Measurements from ENCODE around the gene C11orf87. TPM values are rescaled to one million over a fixed set of nuclear protein-coding genes. Genes with fewer than 3 reads are reported as not detected.

Gene C11orf87
- total RNA-seq, 1 donor from 2014 or later: 9.0 TPM

- Mint-ChIP-seq H3K36me3 (ENCODE audit: unreplicated experiment) (no peaks in the 10 kb centered on the region), H3K27me3 (ENCODE audit: unreplicated experiment) (no peaks in the 10 kb centered on the region), H3K4me3 (ENCODE audit: unreplicated experiment) (no peak overlapping the region), H3K4me1 (ENCODE audit: unreplicated experiment) (no peaks in the 10 kb centered on the region), H3K27ac (ENCODE audit: unreplicated experiment) (no peak overlapping the region), H3K9me3 (ENCODE audit: unreplicated experiment) (peaks cover 12% of the 10 kb centered on the region)
- no peak for TF ChIP-seq CTCF (IDR thresholded peaks at IDR 0.05)
- no peak for DNase-seq (ENCODE audit: extremely low spot score, unreplicated experiment)
These were observed 38.7 kb upstream of the C11orf87 start for GRCh38 chr11:109383306-109383705.

GRCh38 chr11:109384873-109385272 lies 37.1 kb upstream of the C11orf87 start:
- Mint-ChIP-seq H3K27me3 (ENCODE audit: unreplicated experiment) (no peaks in the 10 kb centered on the region), H3K36me3 (ENCODE audit: unreplicated experiment) (no peaks in the 10 kb centered on the region), H3K4me1 (ENCODE audit: unreplicated experiment) (no peaks in the 10 kb centered on the region), H3K27ac (ENCODE audit: unreplicated experiment) (no peak overlapping the region), H3K4me3 (ENCODE audit: unreplicated experiment) (no peak overlapping the region), H3K9me3 (ENCODE audit: unreplicated experiment) (peaks cover 12% of the 10 kb centered on the region)
- no peak for DNase-seq (ENCODE audit: extremely low spot score, unreplicated experiment)
- no peak for TF ChIP-seq CTCF (IDR thresholded peaks at IDR 0.05)

GRCh38 chr11:109388982-109389381 lies 33.0 kb upstream of the C11orf87 start:
- Mint-ChIP-seq H3K9me3 (ENCODE audit: unreplicated experiment) (peaks cover 5% of the 10 kb centered on the region), H3K4me1 (ENCODE audit: unreplicated experiment) (no peaks in the 10 kb centered on the region)
- TF ChIP-seq CTCF (IDR thresholded peaks at IDR 0.05): no peak

GRCh38 chr11:109390752-109391151 lies 31.2 kb upstream of the C11orf87 start:
- TF ChIP-seq CTCF (IDR thresholded peaks at IDR 0.05): no peak
- Mint-ChIP-seq H3K27me3 (ENCODE audit: unreplicated experiment) (no peaks in the 10 kb centered on the region), H3K27ac (ENCODE audit: unreplicated experiment) (no peak overlapping the region), H3K9me3 (ENCODE audit: unreplicated experiment) (no peaks in the 10 kb centered on the region), H3K4me3 (ENCODE audit: unreplicated experiment) (no peak overlapping the region), H3K36me3 (ENCODE audit: unreplicated experiment) (peaks cover 3% of the 10 kb centered on the region), H3K4me1 (ENCODE audit: unreplicated experiment) (no peaks in the 10 kb centered on the region)
- DNase-seq (ENCODE audit: extremely low spot score, unreplicated experiment): no peak

More at GRCh38 chr11:109388982-109389381, 33.0 kb upstream of the C11orf87 start:
- Mint-ChIP-seq H3K4me3 (ENCODE audit: unreplicated experiment) (no peak overlapping the region), H3K27ac (ENCODE audit: unreplicated experiment) (no peak overlapping the region), H3K27me3 (ENCODE audit: unreplicated experiment) (no peaks in the 10 kb centered on the region), H3K36me3 (ENCODE audit: unreplicated experiment) (peaks cover 3% of the 10 kb centered on the region)
- DNase-seq (ENCODE audit: extremely low spot score, unreplicated experiment): no peak

GRCh38 chr11:109401545-109401944 lies 20.4 kb upstream of the C11orf87 start:
- no peak overlapping the region for H3K27ac Mint-ChIP-seq (ENCODE audit: unreplicated experiment)
- no peak for TF ChIP-seq CTCF (IDR thresholded peaks at IDR 0.05)
- H3K36me3 Mint-ChIP-seq (ENCODE audit: unreplicated experiment): no peaks in the 10 kb centered on the region
- no peaks in the 10 kb centered on the region for H3K27me3 Mint-ChIP-seq (ENCODE audit: unreplicated experiment)
- H3K4me3 Mint-ChIP-seq (ENCODE audit: unreplicated experiment): no peak overlapping the region
- DNase-seq (ENCODE audit: extremely low spot score, unreplicated experiment): no peak
- H3K9me3 Mint-ChIP-seq (ENCODE audit: unreplicated experiment): peaks cover 4% of the 10 kb centered on the region
- peaks cover 14% of the 10 kb centered on the region for H3K4me1 Mint-ChIP-seq (ENCODE audit: unreplicated experiment)

Data from osteocyte (in vitro differentiated cells).